Kidney (tissue), 14 donors: ENCODE measurements around the gene COL8A2. TPM values are rescaled to one million over a fixed set of nuclear protein-coding genes. Genes with fewer than 3 reads are reported as not detected.

ENCODE experiments used
- DNase-seq, 5 donors: peaks; one replicate each; pipeline ENCODE4 v3.0.0-alpha.2; 2013 to 2020
- FAIRE-seq: peaks from 2 replicates; lab custom pipeline; 2012; peaks lifted over from hg19 to GRCh38; lab: Jason Lieb, UNC
- H3K27ac ChIP-seq, 2 donors: one replicate each; pipeline ENCODE4 v1.7.0; 2013; ENCODE audit warnings: low read depth in 2 of 2, low read length in 2 of 2, inconsistent platforms in 1 of 2
- H3K27me3 ChIP-seq: one replicate; pipeline ENCODE4 v1.7.1; 2013; ENCODE audit warnings: low read length, inconsistent platforms; ENCODE audit not compliant: control insufficient read depth, insufficient read depth
- H3K36me3 ChIP-seq, 3 donors: one replicate each; pipeline versions ENCODE4 v1.7.0 to v1.7.1; 2013; ENCODE audit warnings: low read length in 3 of 3, control low read depth in 1 of 3, inconsistent platforms in 1 of 3; ENCODE audit not compliant: insufficient read depth in 3 of 3, control insufficient read depth in 2 of 3
- H3K4me1 ChIP-seq, 3 donors: one replicate each; pipeline versions ENCODE4 v1.7.0 to v1.7.1; 2013; ENCODE audit warnings: low read length in 3 of 3, inconsistent platforms in 1 of 3, low read depth in 1 of 3; ENCODE audit not compliant: control insufficient read depth in 2 of 3, insufficient read depth in 2 of 3
- H3K4me3 ChIP-seq, 3 donors: one replicate each; pipeline versions ENCODE4 v1.7.0 to v1.8.1; 2013; ENCODE audit warnings: low read length in 3 of 3, control low read depth in 1 of 3, inconsistent platforms in 1 of 3
- H3K9ac ChIP-seq, 3 donors: one replicate each; pipeline versions ENCODE4 v1.7.0 to v1.7.1; 2013; ENCODE audit warnings: low read length in 3 of 3, control low read depth in 1 of 3, inconsistent platforms in 1 of 3
- H3K9me3 ChIP-seq, 3 donors: one replicate each; pipeline versions ENCODE4 v1.7.0 to v1.7.1; 2013; ENCODE audit warnings: low read length in 3 of 3, control low read depth in 1 of 3, inconsistent platforms in 1 of 3; ENCODE audit not compliant: control insufficient read depth in 2 of 3, insufficient read depth in 1 of 3
- intact Hi-C: fragments of 100-400 bp; cut with DNase I; formaldehyde crosslinking; loops from one replicate; pipeline ENCODE4 v1.11.1; 2022
- polyA plus RNA-seq: library from polyadenylated mRNA; stranded (reverse); fragments of 350-450 nt; fragmentation: Illumina TruSeq; extraction: RNeasy Lipid Tissue Mini Kit (QIAGEN cat#74804); gene quantifications from one replicate; pipeline ENCODE4 v1.2.3, GENCODE V29; 2014; ENCODE audit warnings: low read depth, low replicate concordance; ENCODE audit not compliant: insufficient read depth
- total RNA-seq: library from RNA; stranded (reverse); fragmentation: NEBNext Ultra II Directional; extraction: Animal tissue kit (Norgen Biotek cat#: 25700); gene quantifications from one replicate; pipeline ENCODE4 v1.2.1, GENCODE V29; 2021
- TF ChIP-seq, protein P1 (sequence below): IDR thresholded peaks from 3 replicates; pipeline ENCODE4 v1.5.1; 2012; ENCODE audit warnings: mild to moderate bottlenecking, moderate library complexity, borderline replicate concordance; ENCODE audit not compliant: insufficient read depth; ENCODE audit errors: extremely low read depth
- donor health status: control.
- donor health status: control.
- donor health status: control.
- donor health status: control.
- donor health status: control.
- donor health status: DM: yes; HTN: yes; CAD: no.
- donor health status: Normal renal cell carcinoma (clear cell type).

Gene COL8A2
- total and polyA plus RNA-seq, 2 donors from 2014 or later, result 0.90 to 6.4 TPM

DNA sequence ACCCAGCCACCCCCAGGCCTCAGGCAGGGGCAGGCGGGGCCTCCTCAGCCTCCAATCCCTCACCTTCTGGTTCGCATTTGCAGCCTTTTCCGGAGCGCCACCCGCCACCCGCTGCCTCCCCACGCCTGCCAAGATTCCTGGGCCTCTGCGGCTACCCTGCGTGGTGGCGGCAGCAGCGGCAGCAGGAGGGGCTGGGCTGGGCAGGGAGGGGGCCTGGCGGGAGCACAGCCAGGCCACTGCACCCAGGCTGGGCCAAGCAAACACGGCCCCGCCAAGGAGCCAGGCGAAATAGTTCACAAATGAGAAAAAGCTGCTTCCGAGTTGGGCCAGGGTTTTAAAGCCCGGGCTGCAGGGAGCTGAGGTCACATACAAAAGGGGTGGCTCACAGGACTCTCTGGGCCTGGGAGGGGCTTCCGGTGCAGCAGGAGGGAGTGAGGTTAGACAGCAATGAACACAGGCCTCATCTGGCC lies 9.8 kb downstream of the COL8A2 start:
- H3K9ac ChIP-seq, result no peak overlapping the region
- H3K27me3 ChIP-seq, result no peaks in the 10 kb centered on the region
- DNase-seq, result peak in 2 of 5 donors; percentile 53 to 55
- FAIRE-seq, result no peak
- H3K36me3 ChIP-seq, result no peaks in the 10 kb centered on the region
- H3K4me3 ChIP-seq, result no peak overlapping the region
- no peaks in the 10 kb centered on the region for H3K4me1 ChIP-seq
- intact Hi-C loops, result no loop called here
- no peaks in the 10 kb centered on the region for H3K9me3 ChIP-seq
- TF ChIP-seq, protein P1, sequence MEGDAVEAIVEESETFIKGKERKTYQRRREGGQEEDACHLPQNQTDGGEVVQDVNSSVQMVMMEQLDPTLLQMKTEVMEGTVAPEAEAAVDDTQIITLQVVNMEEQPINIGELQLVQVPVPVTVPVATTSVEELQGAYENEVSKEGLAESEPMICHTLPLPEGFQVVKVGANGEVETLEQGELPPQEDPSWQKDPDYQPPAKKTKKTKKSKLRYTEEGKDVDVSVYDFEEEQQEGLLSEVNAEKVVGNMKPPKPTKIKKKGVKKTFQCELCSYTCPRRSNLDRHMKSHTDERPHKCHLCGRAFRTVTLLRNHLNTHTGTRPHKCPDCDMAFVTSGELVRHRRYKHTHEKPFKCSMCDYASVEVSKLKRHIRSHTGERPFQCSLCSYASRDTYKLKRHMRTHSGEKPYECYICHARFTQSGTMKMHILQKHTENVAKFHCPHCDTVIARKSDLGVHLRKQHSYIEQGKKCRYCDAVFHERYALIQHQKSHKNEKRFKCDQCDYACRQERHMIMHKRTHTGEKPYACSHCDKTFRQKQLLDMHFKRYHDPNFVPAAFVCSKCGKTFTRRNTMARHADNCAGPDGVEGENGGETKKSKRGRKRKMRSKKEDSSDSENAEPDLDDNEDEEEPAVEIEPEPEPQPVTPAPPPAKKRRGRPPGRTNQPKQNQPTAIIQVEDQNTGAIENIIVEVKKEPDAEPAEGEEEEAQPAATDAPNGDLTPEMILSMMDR, result no peak
- H3K27ac ChIP-seq, result no peak overlapping the region

DNA sequence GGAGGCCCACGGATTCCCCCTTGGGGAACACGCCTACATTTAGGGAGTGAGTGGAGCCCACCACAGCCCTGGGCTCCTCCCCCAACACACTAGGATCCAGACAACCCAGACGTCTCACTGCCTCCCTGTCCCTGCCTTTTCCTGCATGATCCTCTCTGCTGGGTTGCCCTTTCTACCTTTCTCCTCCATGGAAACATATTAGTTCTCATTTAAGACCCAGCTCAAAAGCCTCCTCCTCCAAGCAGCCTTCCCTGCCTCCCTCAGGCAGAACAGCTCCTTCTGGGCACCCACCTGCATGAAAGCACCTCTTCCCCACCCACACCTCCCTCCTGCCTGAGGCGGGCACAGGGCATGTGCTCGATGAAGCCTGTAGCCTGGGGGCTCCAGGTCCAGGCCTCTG lies 10.7 kb downstream of the COL8A2 start:
- Histone ChIP-seq H3K4me1 (no peaks in the 10 kb centered on the region), H3K9ac (no peak overlapping the region), H3K4me3 (no peak overlapping the region), H3K9me3 (no peaks in the 10 kb centered on the region), H3K36me3 (no peaks in the 10 kb centered on the region), H3K27me3 (no peaks in the 10 kb centered on the region), H3K27ac (no peak overlapping the region)
- intact Hi-C loops, result no loop called here
- DNase-seq, result no peak
- FAIRE-seq, result no peak
- TF ChIP-seq, protein P1, result no peak

DNA sequence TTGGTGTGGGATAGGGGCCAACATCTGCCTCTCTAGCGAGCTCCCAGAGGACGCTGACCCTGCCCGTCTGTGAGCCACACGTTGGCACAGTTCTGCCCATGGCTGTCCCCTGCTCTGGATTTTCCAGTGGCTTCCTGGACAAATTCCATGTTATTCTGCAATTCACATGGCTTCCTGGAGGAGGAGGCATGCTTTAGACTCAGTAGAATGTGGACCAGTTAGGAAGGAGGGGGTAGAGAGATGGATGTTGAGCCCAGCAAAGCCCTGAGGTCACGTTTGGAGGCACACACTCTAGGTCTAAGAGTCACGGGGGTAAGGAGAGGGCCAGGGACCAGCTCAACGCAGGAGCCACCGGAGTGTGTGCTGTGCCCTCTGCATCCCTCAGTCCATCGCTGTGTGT lies 12.2 kb downstream of the COL8A2 start:
- Histone ChIP-seq H3K4me3 (no peak overlapping the region), H3K4me1 (no peaks in the 10 kb centered on the region), H3K27ac (no peak overlapping the region), H3K36me3 (no peaks in the 10 kb centered on the region), H3K9me3 (no peaks in the 10 kb centered on the region), H3K9ac (no peak overlapping the region), H3K27me3 (no peaks in the 10 kb centered on the region)
- TF ChIP-seq, protein P1, result no peak
- DNase-seq (no peak), FAIRE-seq (no peak)
- intact Hi-C loops, result no loop called here

DNA sequence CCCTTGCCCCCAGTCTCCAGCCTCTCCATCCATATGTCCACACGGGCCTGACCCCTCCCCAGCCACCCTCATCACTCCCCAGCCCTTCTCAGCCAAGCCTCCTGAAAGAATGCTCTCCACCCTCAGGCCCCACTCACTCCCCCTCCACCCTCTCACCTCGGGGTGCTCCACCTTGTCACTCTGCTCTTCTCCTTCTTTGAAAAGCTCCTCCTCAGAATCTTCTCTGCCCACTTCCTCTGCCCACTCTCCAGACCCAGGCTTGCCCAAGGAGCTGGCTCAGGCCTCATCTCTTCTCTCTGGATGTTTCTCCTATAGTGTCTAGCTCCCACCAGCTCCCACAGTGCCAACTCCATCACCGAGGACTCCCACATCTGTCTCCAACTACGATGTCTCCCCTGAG lies 13.9 kb downstream of the COL8A2 start:
- no peaks in the 10 kb centered on the region for H3K36me3 ChIP-seq
- H3K9ac ChIP-seq, result no peak overlapping the region
- no peaks in the 10 kb centered on the region for H3K4me1 ChIP-seq
- H3K27ac ChIP-seq, result no peak overlapping the region
- FAIRE-seq (no peak), DNase-seq (no peak)
- intact Hi-C loops, result no loop called here
- no peak overlapping the region for H3K4me3 ChIP-seq
- TF ChIP-seq, protein P1, result no peak
- H3K27me3 ChIP-seq, result no peaks in the 10 kb centered on the region
- H3K9me3 ChIP-seq, result no peaks in the 10 kb centered on the region
